ENCODE measurements around the gene TOM1L2. TPM values are rescaled to one million over a fixed set of nuclear protein-coding genes. Genes with fewer than 3 reads are reported as not detected.
A peak's percentile ranks its signal among the peaks of the same experiment; 100 is the strongest.

The TOM1L2 gene
- total RNA-seq, 1 experiment from 2014 or later: 24.1 TPM

GRCh38 chr17:17994271-17995069 lies 22.3 kb upstream of the TOM1L2 start:
- H2AFZ ChIP-seq (ENCODE audit: low read depth, low read length, poor library complexity, severe bottlenecking): no peak overlapping the region
- DNase-seq (ENCODE audit: low read depth, low spot score): peak; percentile 15
- no peak overlapping the region; the same call in 1 of the 2 replicates for H3K27ac ChIP-seq (ENCODE audit: low read depth, low read length)
- no peaks in the 10 kb centered on the region for H4K20me1 ChIP-seq (ENCODE audit: insufficient read depth)
- H3K9me3 ChIP-seq (ENCODE audit: control insufficient read depth in 1 of 2, insufficient read depth in 1 of 2, low read depth in 1 of 2, low read length in 2 of 2): no peaks in the 10 kb centered on the region
- H3K9me2 ChIP-seq (ENCODE audit: insufficient read depth): no peaks in the 10 kb centered on the region
- BruUV-seq (replicated peaks): no TSS peak
- no peak overlapping the region for H3K9ac ChIP-seq (ENCODE audit: low read length)
- peaks cover 18 to 35% of the 10 kb centered on the region in 2 experiments for H3K4me1 ChIP-seq (ENCODE audit: control insufficient read depth in 1 of 2, insufficient read depth in 2 of 2, low read length in 2 of 2)
- CTCF ChIA-PET: interaction anchor here (0.8 to 1.0 kb wide), 2 partner anchors 13 to 15 kb away, joined by 4 to 6 read pairs; no protein-coding TSS in a partner anchor
- TF ChIP-seq, protein P1, sequence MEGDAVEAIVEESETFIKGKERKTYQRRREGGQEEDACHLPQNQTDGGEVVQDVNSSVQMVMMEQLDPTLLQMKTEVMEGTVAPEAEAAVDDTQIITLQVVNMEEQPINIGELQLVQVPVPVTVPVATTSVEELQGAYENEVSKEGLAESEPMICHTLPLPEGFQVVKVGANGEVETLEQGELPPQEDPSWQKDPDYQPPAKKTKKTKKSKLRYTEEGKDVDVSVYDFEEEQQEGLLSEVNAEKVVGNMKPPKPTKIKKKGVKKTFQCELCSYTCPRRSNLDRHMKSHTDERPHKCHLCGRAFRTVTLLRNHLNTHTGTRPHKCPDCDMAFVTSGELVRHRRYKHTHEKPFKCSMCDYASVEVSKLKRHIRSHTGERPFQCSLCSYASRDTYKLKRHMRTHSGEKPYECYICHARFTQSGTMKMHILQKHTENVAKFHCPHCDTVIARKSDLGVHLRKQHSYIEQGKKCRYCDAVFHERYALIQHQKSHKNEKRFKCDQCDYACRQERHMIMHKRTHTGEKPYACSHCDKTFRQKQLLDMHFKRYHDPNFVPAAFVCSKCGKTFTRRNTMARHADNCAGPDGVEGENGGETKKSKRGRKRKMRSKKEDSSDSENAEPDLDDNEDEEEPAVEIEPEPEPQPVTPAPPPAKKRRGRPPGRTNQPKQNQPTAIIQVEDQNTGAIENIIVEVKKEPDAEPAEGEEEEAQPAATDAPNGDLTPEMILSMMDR (IDR thresholded peaks at IDR 0.05 in 2 of 3, conservative IDR thresholded peaks at IDR 0.05 in 1 of 3; ENCODE audit: borderline replicate concordance in 1 of 3, insufficient read depth in 1 of 3, low read depth in 2 of 3, low read length in 2 of 3): peak; percentile 20 to 62 (median 55); a peak in 5 of 6 replicates
- TF ChIP-seq RAD21 (IDR thresholded peaks at IDR 0.05; ENCODE audit: low read depth): peak; percentile 41; the same call in 1 of the 2 replicates
- no peak for TF ChIP-seq ZNF274 (IDR thresholded peaks at IDR 0.05; ENCODE audit: low read depth, low read length)
- no peaks in the 10 kb centered on the region for H3K36me3 ChIP-seq (ENCODE audit: control insufficient read depth in 1 of 2, insufficient read depth in 2 of 2, low read length in 2 of 2)
- H3K27me3 ChIP-seq (ENCODE audit: insufficient read depth, low read length): no peaks in the 10 kb centered on the region
- ATAC-seq: peak; percentile 83
- POLR2A ChIA-PET: no interaction called here
- H3K79me2 ChIP-seq (ENCODE audit: insufficient read depth, low read length): no peaks in the 10 kb centered on the region
- no peak overlapping the region for H3K4me2 ChIP-seq (ENCODE audit: low read length)
- no peak overlapping the region for H3K4me3 ChIP-seq (replicated peaks in 1 of 2; ENCODE audit: low read depth in 1 of 2, low read length in 2 of 2)
- RAD21 ChIA-PET (ENCODE audit: low non-redundant PET in 1 of 2, low total read pairs in 2 of 2, uncharacterized antibody in 2 of 2, unreplicated experiment in 2 of 2): no interaction called here
- intact Hi-C loops (cut with micrococcal nuclease): loop anchor here (5.0 kb wide), 1 partner anchor 43 kb away; the partner anchor contains the start of genes ATPAF2 and GID4

DNA sequence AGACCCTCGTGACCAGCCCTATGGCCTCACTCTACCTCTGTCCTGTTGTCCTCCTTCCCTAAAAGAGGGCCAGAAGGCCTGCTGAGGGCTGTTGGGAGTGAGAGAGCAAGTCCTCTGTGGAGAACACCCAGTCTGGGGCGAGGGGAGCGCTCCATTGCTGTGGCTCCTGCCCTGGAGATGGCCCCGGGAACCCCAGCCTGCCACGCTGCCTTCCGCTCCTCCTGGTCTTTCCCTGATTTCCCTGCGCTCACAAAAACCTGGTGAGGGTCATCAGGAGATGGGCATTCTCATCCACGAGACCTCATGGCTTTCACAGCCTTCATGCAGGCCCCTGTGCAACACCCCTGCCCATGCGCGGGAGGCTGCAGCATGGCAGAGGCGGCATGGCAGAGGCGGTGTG lies 21.7 kb upstream of the TOM1L2 start:
- ChIA-PET POLR2A (no interaction called here), RAD21 (ENCODE audit: low non-redundant PET in 1 of 2, low total read pairs in 2 of 2, uncharacterized antibody in 2 of 2, unreplicated experiment in 2 of 2) (no interaction called here), CTCF (interaction anchor here (0.8 to 1.0 kb wide), 2 partner anchors 14 kb away, joined by 4 to 6 read pairs; no protein-coding TSS in a partner anchor)
- Histone ChIP-seq H3K9me3 (ENCODE audit: control insufficient read depth in 1 of 2, insufficient read depth in 1 of 2, low read depth in 1 of 2, low read length in 2 of 2) (no peaks in the 10 kb centered on the region), H2AFZ (ENCODE audit: low read depth, low read length, poor library complexity, severe bottlenecking) (no peak overlapping the region), H3K79me2 (ENCODE audit: insufficient read depth, low read length) (no peaks in the 10 kb centered on the region), H4K20me1 (ENCODE audit: insufficient read depth) (no peaks in the 10 kb centered on the region), H3K27ac (ENCODE audit: low read depth, low read length) (no peak overlapping the region; the same call in 1 of the 2 replicates), H3K4me3 (replicated peaks in 1 of 2; ENCODE audit: low read depth in 1 of 2, low read length in 2 of 2) (no peak overlapping the region), H3K4me2 (ENCODE audit: low read length) (no peak overlapping the region), H3K27me3 (ENCODE audit: insufficient read depth, low read length) (no peaks in the 10 kb centered on the region), H3K9ac (ENCODE audit: low read length) (no peak overlapping the region), H3K9me2 (ENCODE audit: insufficient read depth) (no peaks in the 10 kb centered on the region), H3K4me1 (ENCODE audit: control insufficient read depth in 1 of 2, insufficient read depth in 2 of 2, low read length in 2 of 2) (peaks cover 18 to 34% of the 10 kb centered on the region in 2 experiments), H3K36me3 (ENCODE audit: control insufficient read depth in 1 of 2, insufficient read depth in 2 of 2, low read length in 2 of 2) (no peaks in the 10 kb centered on the region)
- BruUV-seq (replicated peaks): no TSS peak
- ATAC-seq (no peak), DNase-seq (ENCODE audit: low read depth, low spot score) (no peak)
- intact Hi-C loops (cut with micrococcal nuclease): loop anchor here (5.0 kb wide), 1 partner anchor 43 kb away; the partner anchor contains the start of genes ATPAF2 and GID4
- no peak for TF ChIP-seq ZFX (IDR thresholded peaks at IDR 0.05)
- TF ChIP-seq SRF (IDR thresholded peaks at IDR 0.05; ENCODE audit: low read depth): no peak
- no peak for TF ChIP-seq ELF1 (IDR thresholded peaks at IDR 0.05; ENCODE audit: borderline replicate concordance, low read depth)
- TF ChIP-seq CBX3 (IDR thresholded peaks at IDR 0.05; ENCODE audit: low read depth): no peak
- TF ChIP-seq ZNF274 (IDR thresholded peaks at IDR 0.05; ENCODE audit: low read depth, low read length): no peak
- TF ChIP-seq JUND (IDR thresholded peaks at IDR 0.05): no peak
- TF ChIP-seq, protein P1 (IDR thresholded peaks at IDR 0.05 in 2 of 3, conservative IDR thresholded peaks at IDR 0.05 in 1 of 3; ENCODE audit: borderline replicate concordance in 1 of 3, insufficient read depth in 1 of 3, low read depth in 2 of 3, low read length in 2 of 3): no peak
- TF ChIP-seq ZBTB33 (IDR thresholded peaks at IDR 0.05; ENCODE audit: extremely low read depth, insufficient replicate concordance, low read length): no peak
- no peak for TF ChIP-seq RAD21 (IDR thresholded peaks at IDR 0.05; ENCODE audit: low read depth)
- TF ChIP-seq, protein P2, sequence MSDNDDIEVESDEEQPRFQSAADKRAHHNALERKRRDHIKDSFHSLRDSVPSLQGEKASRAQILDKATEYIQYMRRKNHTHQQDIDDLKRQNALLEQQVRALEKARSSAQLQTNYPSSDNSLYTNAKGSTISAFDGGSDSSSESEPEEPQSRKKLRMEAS (IDR thresholded peaks at IDR 0.05): no peak
- TF ChIP-seq FOSL1 (IDR thresholded peaks at IDR 0.05; ENCODE audit: low read depth): no peak
